GM23338 (cell line): Measurements from ENCODE around the gene OXNAD1. TPM values are rescaled to one million over a fixed set of nuclear protein-coding genes. Genes with fewer than 3 reads are reported as not detected.

Experiments used
- ATAC-seq: fragments of 200-7000 bp; cut with Tn5 transposase; 3 replicates; pipeline ENCODE4 v1.9.1; 2020
- DNase-seq: peaks from one replicate; pipeline ENCODE4 v3.0.0-alpha.2; 2015; ENCODE audit warnings: low spot score
- H2AFZ ChIP-seq: fragments of 200-600 bp; sonication (generic); 2 replicates; pipeline ENCODE4 v1.8.0; 2016; ENCODE audit warnings: antibody characterized with exemption, mild to moderate bottlenecking, moderate library complexity
- H3F3A ChIP-seq: fragments of 200-600 bp; sonication (generic); replicated peaks from 2 replicates; pipeline ENCODE4 v1.8.0; 2017; ENCODE audit warnings: antibody characterized with exemption, mixed run types, low read depth
- H3K27ac ChIP-seq: fragments of 200-600 bp; sonication (generic); 2 replicates; pipeline ENCODE4 v1.6.1; 2016; ENCODE audit warnings: low read depth
- H3K27me3 ChIP-seq: fragments of 200-600 bp; sonication (generic); 2 replicates; pipeline ENCODE4 v1.8.0; 2016; ENCODE audit warnings: mild to moderate bottlenecking, mixed run types, moderate library complexity; ENCODE audit not compliant: insufficient read depth
- H3K36me3 ChIP-seq: fragments of 200-600 bp; sonication (generic); 2 replicates; pipeline ENCODE4 v1.8.0; 2016; ENCODE audit warnings: mild to moderate bottlenecking; ENCODE audit not compliant: insufficient read depth
- H3K4me1 ChIP-seq: fragments of 200-600 bp; sonication (generic); 2 replicates; pipeline ENCODE4 v1.8.0; 2016; ENCODE audit warnings: mild to moderate bottlenecking, moderate library complexity; ENCODE audit not compliant: insufficient read depth
- H3K4me2 ChIP-seq: fragments of 200-600 bp; sonication (generic); 2 replicates; pipeline ENCODE4 v1.7.1; 2017; ENCODE audit warnings: mixed run types
- H3K4me3 ChIP-seq: fragments of 200-600 bp; sonication (generic); 2 replicates; pipeline ENCODE4 v1.6.1; 2016; ENCODE audit warnings: mixed run types
- H3K79me2 ChIP-seq: fragments of 200-600 bp; sonication (generic); replicated peaks from 2 replicates; pipeline ENCODE4 v1.8.0; 2017; ENCODE audit warnings: mild to moderate bottlenecking; ENCODE audit not compliant: insufficient read depth
- H3K9me2 ChIP-seq: fragments of 200-600 bp; sonication (generic); 2 replicates; pipeline ENCODE4 v1.8.0; 2017; ENCODE audit not compliant: insufficient read depth
- H4K20me1 ChIP-seq: fragments of 200-600 bp; sonication (generic); replicated peaks from 2 replicates; pipeline ENCODE4 v1.8.0; 2017; ENCODE audit warnings: mild to moderate bottlenecking; ENCODE audit not compliant: insufficient read depth
- H3K27ac Mint-ChIP-seq: 2 replicates; pipeline ENCODE4 v1.8.0; 2020; ENCODE audit warnings: inconsistent platforms, mild to moderate bottlenecking, moderate library complexity, mixed read lengths
- H3K27me3 Mint-ChIP-seq: 3 replicates; pipeline ENCODE4 v1.8.0; 2022; ENCODE audit warnings: low read depth, mild to moderate bottlenecking, moderate library complexity, mixed read lengths, inconsistent platforms; ENCODE audit not compliant: insufficient read depth, poor library complexity
- H3K36me3 Mint-ChIP-seq: 3 replicates; pipeline ENCODE4 v1.8.0; 2021; ENCODE audit warnings: low read depth, mild to moderate bottlenecking, inconsistent platforms, moderate library complexity, mixed read lengths
- H3K4me1 Mint-ChIP-seq: 3 replicates; pipeline ENCODE4 v1.8.0; 2020; ENCODE audit warnings: mild to moderate bottlenecking, inconsistent platforms, mixed read lengths
- H3K4me3 Mint-ChIP-seq: 3 replicates; pipeline ENCODE4 v1.8.0; 2021; ENCODE audit warnings: moderate library complexity, mild to moderate bottlenecking, inconsistent platforms, mixed read lengths
- H3K9me3 Mint-ChIP-seq: 3 replicates; pipeline ENCODE4 v1.8.0; 2020; ENCODE audit warnings: moderate library complexity, mild to moderate bottlenecking, inconsistent platforms, mixed read lengths
- CTCF ChIP-seq, 2 experiments: fragments of 200-600 bp in 1 of 2; sonication (generic) in 1 of 2; conservative IDR thresholded peaks; 2 replicates each; pipeline versions ENCODE4 v1.5.1 to v1.6.1; 2016 to 2017; ENCODE audit warnings: antibody characterized with exemption in 2 of 2, low read depth in 2 of 2, mild to moderate bottlenecking in 2 of 2, moderate library complexity in 1 of 2
- EZH2 ChIP-seq: fragments of 200-600 bp; sonication (generic); IDR thresholded peaks from one replicate; pipeline ENCODE4 v1.8.0; 2017; ENCODE audit warnings: antibody characterized with exemption, mild to moderate bottlenecking, low read depth; ENCODE audit not compliant: unreplicated experiment
- EZH2phosphoT487 ChIP-seq: fragments of 200-600 bp; sonication (generic); IDR thresholded peaks from one replicate; pipeline ENCODE4 v1.8.1; 2018; ENCODE audit warnings: antibody characterized with exemption; ENCODE audit not compliant: unreplicated experiment
- ZNF114 ChIP-seq: fragments of 250-450 bp; sonication (Bioruptor Pico); IDR thresholded peaks from 2 replicates; pipeline ENCODE4 v1.5.0; 2020; ENCODE audit warnings: mild to moderate bottlenecking, moderate library complexity
- ZNF462 ChIP-seq: fragments of 250-450 bp; sonication (Bioruptor Pico); IDR thresholded peaks from 2 replicates; pipeline ENCODE4 v1.5.0; 2020; ENCODE audit warnings: mild to moderate bottlenecking, moderate library complexity
- polyA plus RNA-seq: library from polyadenylated mRNA; unstranded; fragments of >200 nt; fragmentation: Nextera tagmentation; extraction: Ambion mirVana; gene quantifications from 2 replicates; pipeline ENCODE4 v1.2.1, GENCODE V29; 2016
- total RNA-seq: library from RNA; depleted of rRNA; stranded (reverse); fragments of >200 nt; shearing (Covaris generic); gene quantifications from 2 replicates; pipeline ENCODE4 v1.2.3, GENCODE V29; 2014
- TF ChIP-seq, protein P1 (sequence below): IDR thresholded peaks from 2 replicates; pipeline ENCODE4 v1.6.1; 2016; ENCODE audit warnings: antibody characterized with exemption
- TF ChIP-seq, protein P2 (sequence below): IDR thresholded peaks from one replicate; pipeline ENCODE4 v1.6.1; 2018; ENCODE audit warnings: antibody characterized with exemption; ENCODE audit not compliant: unreplicated experiment

OXNAD1 gene
- total and polyA plus RNA-seq, 2 experiments from 2014 or later, result 22.9 to 34.2 TPM

DNA sequence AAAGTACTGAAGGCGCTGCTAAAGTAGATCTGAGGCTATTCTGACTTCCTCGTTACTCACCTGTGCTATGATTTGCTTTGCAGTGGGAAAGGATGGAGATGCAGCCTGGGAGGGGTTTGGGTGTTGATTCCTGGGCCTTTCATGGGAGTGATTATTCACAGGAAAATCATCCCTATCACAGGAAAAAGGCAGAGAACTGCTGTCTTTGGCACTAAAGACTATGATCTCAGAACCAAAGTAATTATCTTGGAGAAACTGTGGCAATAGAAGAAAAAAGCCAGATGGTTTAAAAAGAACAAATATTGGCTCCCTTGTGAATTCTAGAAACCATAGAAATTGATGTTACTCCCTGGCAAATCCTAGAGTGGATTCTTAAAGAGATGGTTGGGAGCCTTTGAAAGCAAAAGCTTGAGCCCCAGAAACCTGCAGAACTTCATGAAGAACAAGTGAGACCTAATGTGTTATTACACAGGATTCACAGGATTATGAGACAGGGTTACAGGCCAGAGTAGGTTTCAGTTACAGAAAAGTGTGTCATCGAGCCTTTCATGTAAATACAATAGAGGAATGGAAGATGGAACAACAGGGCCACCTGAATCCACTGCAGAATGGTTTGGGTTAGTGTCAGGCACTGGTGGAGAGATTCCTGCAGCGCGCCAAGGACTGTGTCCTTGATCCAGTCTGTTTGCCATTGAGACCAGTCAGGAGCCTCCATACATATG lies 85.7 kb downstream of the OXNAD1 start:
- Mint-ChIP-seq H3K36me3 (peaks cover 18% of the 10 kb centered on the region), H3K9me3 (no peaks in the 10 kb centered on the region; the same call in 1 of the 3 replicates), H3K4me1 (peaks cover 40% of the 10 kb centered on the region), H3K27me3 (peaks cover 4% of the 10 kb centered on the region), H3K4me3 (no peak overlapping the region), H3K27ac (no peak overlapping the region)
- H3K9me2 ChIP-seq, result peaks cover 7% of the 10 kb centered on the region
- no peaks in the 10 kb centered on the region for H3K36me3 ChIP-seq
- no peak overlapping the region for H3K27ac ChIP-seq
- H2AFZ ChIP-seq, result no peak overlapping the region
- no peaks in the 10 kb centered on the region for H3K27me3 ChIP-seq
- TF ChIP-seq EZH2phosphoT487, result no peak
- TF ChIP-seq ZNF114 (CRISPR knock-in tag), result no peak
- TF ChIP-seq CTCF (conservative IDR thresholded peaks at IDR 0.05; ENCODE audit: low read depth in 2 of 2), result no peak
- TF ChIP-seq EZH2, result no peak
- TF ChIP-seq, protein P1, sequence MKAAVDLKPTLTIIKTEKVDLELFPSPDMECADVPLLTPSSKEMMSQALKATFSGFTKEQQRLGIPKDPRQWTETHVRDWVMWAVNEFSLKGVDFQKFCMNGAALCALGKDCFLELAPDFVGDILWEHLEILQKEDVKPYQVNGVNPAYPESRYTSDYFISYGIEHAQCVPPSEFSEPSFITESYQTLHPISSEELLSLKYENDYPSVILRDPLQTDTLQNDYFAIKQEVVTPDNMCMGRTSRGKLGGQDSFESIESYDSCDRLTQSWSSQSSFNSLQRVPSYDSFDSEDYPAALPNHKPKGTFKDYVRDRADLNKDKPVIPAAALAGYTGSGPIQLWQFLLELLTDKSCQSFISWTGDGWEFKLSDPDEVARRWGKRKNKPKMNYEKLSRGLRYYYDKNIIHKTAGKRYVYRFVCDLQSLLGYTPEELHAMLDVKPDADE, result no peak
- no peak for TF ChIP-seq ZNF462 (CRISPR knock-in tag)
- TF ChIP-seq, protein P2, sequence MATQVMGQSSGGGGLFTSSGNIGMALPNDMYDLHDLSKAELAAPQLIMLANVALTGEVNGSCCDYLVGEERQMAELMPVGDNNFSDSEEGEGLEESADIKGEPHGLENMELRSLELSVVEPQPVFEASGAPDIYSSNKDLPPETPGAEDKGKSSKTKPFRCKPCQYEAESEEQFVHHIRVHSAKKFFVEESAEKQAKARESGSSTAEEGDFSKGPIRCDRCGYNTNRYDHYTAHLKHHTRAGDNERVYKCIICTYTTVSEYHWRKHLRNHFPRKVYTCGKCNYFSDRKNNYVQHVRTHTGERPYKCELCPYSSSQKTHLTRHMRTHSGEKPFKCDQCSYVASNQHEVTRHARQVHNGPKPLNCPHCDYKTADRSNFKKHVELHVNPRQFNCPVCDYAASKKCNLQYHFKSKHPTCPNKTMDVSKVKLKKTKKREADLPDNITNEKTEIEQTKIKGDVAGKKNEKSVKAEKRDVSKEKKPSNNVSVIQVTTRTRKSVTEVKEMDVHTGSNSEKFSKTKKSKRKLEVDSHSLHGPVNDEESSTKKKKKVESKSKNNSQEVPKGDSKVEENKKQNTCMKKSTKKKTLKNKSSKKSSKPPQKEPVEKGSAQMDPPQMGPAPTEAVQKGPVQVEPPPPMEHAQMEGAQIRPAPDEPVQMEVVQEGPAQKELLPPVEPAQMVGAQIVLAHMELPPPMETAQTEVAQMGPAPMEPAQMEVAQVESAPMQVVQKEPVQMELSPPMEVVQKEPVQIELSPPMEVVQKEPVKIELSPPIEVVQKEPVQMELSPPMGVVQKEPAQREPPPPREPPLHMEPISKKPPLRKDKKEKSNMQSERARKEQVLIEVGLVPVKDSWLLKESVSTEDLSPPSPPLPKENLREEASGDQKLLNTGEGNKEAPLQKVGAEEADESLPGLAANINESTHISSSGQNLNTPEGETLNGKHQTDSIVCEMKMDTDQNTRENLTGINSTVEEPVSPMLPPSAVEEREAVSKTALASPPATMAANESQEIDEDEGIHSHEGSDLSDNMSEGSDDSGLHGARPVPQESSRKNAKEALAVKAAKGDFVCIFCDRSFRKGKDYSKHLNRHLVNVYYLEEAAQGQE, result no peak
- no peak for ATAC-seq
- no peak overlapping the region for H3K4me2 ChIP-seq
- no peak for DNase-seq
- H3F3A ChIP-seq, result no peaks in the 10 kb centered on the region
- H3K4me3 ChIP-seq, result no peak overlapping the region
- H3K79me2 ChIP-seq, result no peaks in the 10 kb centered on the region
- H3K4me1 ChIP-seq, result peaks cover 30% of the 10 kb centered on the region
- H4K20me1 ChIP-seq, result no peaks in the 10 kb centered on the region
